ENCODE measurements around the gene HRAS.
"Not testable (repeated sequence)": the region's sequence is repeated elsewhere in the genome, so short reads cannot be mapped to it uniquely, and the experiment has no call there.

The HRAS gene

DNA sequence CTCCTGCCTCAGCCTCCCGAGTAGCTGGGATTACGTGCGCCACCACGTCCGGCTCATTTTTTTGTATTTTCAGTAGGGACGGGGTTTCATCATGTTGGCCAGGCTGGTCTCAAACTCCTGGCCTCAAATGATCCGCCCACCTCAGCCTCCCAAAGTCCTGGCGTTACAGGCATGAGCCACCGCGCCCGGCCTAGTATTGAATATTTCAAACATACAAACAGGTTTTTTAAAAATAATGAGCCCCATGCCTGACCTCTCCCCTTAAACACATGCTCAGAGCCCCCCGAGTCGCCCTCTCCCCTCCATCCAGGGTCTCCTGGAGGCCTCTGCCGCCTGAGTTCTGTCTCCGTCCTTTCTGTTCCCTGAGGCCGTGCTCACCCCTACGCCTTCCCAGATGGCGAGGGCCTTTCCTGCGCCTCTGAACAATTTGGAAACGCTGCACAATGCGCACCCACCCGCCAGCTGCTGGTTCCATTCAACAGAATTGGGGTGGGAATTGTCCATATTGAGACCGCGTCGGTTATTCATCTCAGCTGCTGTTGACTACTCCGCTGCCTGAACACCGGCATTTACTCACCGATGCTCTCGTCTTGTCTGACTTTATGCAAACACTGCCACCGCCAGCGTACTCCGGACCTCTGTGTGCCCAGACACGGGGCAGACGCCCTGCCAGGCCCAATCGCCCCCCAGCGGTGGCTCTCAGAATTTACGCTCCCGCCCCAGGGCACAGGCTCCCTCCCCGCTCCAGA lies 14.8 kb downstream of the HRAS start:
- peaks cover 0 to 6% (median 4%) of the 10 kb centered on the region in 5 experiments for H3K9me3 ChIP-seq (ENCODE audit: control extremely low read depth in 1 of 5, control insufficient read depth in 4 of 5, insufficient read depth in 2 of 5, low read depth in 1 of 5, low read length in 4 of 5)
- H3K4me3 ChIP-seq (ENCODE audit: control insufficient read depth in 1 of 7, extremely low read depth in 1 of 7, insufficient read depth in 4 of 7, low read depth in 2 of 7, low read length in 6 of 7) = no peak overlapping the region
- peaks cover 0 to 4% (median 3%) of the 10 kb centered on the region in 4 experiments for H3K4me1 ChIP-seq (ENCODE audit: control extremely low read depth in 1 of 4, control insufficient read depth in 4 of 4, insufficient read depth in 4 of 4, low read length in 3 of 4)
- H3K27ac ChIP-seq (ENCODE audit: insufficient read depth in 1 of 2, low read depth in 1 of 2, low read length in 2 of 2, poor library complexity in 1 of 2, severe bottlenecking in 2 of 2) = no peak overlapping the region
- POLR2A ChIA-PET = no interaction called here
- WGBS (ENCODE audit: insufficient coverage) = 97% methylated on average over 39 of the region's 39 CpGs
- CTCF ChIA-PET = interaction anchor here (1.1 kb wide), 2 partner anchors 11 to 12 kb away, joined by 3 read pairs; no protein-coding TSS in a partner anchor
- H3K27me3 ChIP-seq (replicated peaks in 2 of 5; ENCODE audit: control insufficient read depth in 4 of 5, insufficient read depth in 5 of 5, low read length in 4 of 5) = no peaks in the 10 kb centered on the region
- peaks cover 0 to 2% (median 0%) of the 10 kb centered on the region in 4 experiments for H3K36me3 ChIP-seq (ENCODE audit: control insufficient read depth in 4 of 4, insufficient read depth in 4 of 4, low read length in 3 of 4)
- peak in 2 of 3 donors; percentile 50 to 57 for DNase-seq

DNA sequence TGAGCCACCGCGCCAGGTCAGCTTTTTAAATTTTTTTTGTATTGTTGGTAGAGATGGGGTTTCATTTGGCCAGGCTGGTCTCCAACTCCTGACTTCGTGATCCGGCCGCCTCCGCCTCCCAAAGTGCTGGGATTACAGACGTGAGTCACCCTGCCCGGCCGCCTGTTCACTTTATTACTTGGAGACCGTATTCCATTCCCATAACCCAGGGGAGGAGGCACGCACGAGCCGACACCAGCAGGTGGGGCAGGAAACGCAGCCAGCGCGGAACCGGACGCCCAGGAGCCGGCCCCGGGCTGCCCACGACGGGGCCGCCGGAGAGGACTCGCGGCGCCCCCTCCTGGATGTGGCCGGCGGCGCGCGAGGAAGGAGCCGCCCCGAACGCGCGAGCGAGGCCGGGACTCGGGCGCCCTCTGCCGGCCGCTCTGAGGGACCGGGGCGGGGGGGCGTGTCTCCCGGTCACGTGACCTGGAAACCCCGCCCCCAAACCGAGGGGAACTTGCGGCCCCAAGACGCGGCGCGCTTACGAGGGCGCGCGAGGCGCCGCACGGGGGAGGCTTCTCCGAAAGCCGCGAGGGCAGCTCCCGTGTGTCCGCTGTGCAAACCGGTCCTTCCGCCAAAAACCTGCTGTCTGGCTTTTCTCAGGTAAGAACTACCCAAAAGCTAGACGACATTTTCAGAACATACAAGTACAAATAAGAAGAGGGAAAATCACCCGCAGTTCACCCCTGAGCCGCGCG lies 16.7 kb downstream of the HRAS start:
- Histone ChIP-seq H3K4me1 (ENCODE audit: control extremely low read depth in 1 of 4, control insufficient read depth in 4 of 4, insufficient read depth in 4 of 4, low read length in 3 of 4) (peaks cover 0 to 4% (median 3%) of the 10 kb centered on the region in 4 experiments), H3K4me3 (ENCODE audit: control insufficient read depth in 1 of 7, extremely low read depth in 1 of 7, insufficient read depth in 4 of 7, low read depth in 2 of 7, low read length in 6 of 7) (peak overlapping the region in 5 of 7 experiments; percentile 22 to 73 (median 44)), H3K27me3 (replicated peaks in 2 of 5; ENCODE audit: control insufficient read depth in 4 of 5, insufficient read depth in 5 of 5, low read length in 4 of 5) (no peaks in the 10 kb centered on the region), H3K9me3 (ENCODE audit: control extremely low read depth in 1 of 5, control insufficient read depth in 4 of 5, insufficient read depth in 2 of 5, low read depth in 1 of 5, low read length in 4 of 5) (peaks cover 0 to 6% (median 4%) of the 10 kb centered on the region in 5 experiments), H3K27ac (ENCODE audit: insufficient read depth in 1 of 2, low read depth in 1 of 2, low read length in 2 of 2, poor library complexity in 1 of 2, severe bottlenecking in 2 of 2) (no peak overlapping the region), H3K36me3 (ENCODE audit: control insufficient read depth in 4 of 4, insufficient read depth in 4 of 4, low read length in 3 of 4) (peaks cover 0 to 3% (median under 1%) of the 10 kb centered on the region in 4 experiments)
- DNase-seq = peak; percentile 88 to 97 (median 97)
- ChIA-PET CTCF (interaction anchor here (0.9 to 1.6 kb wide), 7 partner anchors 8 to 21 kb away, joined by 3 to 9 read pairs (median 5); no protein-coding TSS in a partner anchor), POLR2A (no interaction called here)
- 12% methylated on average over 58 of the region's 74 CpGs for WGBS (ENCODE audit: insufficient coverage)

DNA sequence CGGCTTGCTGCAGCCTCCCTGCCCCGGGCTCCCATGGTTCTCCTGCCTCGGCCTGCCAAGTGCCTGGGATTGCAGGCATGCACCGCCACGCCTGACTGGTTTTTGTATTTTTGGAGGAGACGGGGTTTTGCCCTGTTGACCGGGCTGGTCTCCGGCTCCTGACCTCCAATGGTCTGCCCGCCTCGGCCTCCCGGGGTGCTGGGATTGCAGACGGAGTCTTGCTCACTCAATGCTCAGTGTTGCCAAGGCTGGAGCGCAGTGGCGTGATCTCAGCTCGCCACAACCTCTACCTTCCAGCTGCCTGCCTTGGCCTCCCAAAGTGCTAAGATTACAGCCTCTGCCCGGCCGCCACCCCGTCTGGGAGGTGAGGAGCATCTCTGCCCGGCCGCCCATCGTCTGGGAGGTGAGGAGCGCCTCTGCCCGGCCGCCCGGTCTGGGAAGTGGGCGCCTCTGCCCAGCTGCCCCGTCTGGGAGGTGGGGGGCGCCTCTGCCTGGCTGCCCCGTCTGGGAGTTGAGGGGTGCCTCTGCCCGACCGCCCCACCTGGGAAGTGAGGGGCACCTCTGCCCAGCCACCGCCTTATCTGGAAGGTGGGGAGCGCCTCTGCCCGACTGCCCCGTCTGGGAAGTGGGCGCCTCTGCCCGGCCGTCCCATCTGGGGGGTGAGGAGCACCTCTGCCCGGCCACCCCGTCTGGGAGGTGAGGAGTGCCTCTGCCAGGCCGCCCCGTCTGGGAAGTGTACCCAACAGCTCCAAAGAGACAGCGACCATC lies 18.3 kb downstream of the HRAS start:
- H3K4me3 ChIP-seq (ENCODE audit: control insufficient read depth in 1 of 7, extremely low read depth in 1 of 7, insufficient read depth in 4 of 7, low read depth in 2 of 7, low read length in 6 of 7); H3K4me1 ChIP-seq (ENCODE audit: control extremely low read depth in 1 of 4, control insufficient read depth in 4 of 4, insufficient read depth in 4 of 4, low read length in 3 of 4); H3K27me3 ChIP-seq (replicated peaks in 2 of 5; ENCODE audit: control insufficient read depth in 4 of 5, insufficient read depth in 5 of 5, low read length in 4 of 5); DNase-seq; H3K9me3 ChIP-seq (ENCODE audit: control extremely low read depth in 1 of 5, control insufficient read depth in 4 of 5, insufficient read depth in 2 of 5, low read depth in 1 of 5, low read length in 4 of 5); POLR2A ChIA-PET; H3K27ac ChIP-seq (ENCODE audit: insufficient read depth in 1 of 2, low read depth in 1 of 2, low read length in 2 of 2, poor library complexity in 1 of 2, severe bottlenecking in 2 of 2); H3K36me3 ChIP-seq (ENCODE audit: control insufficient read depth in 4 of 4, insufficient read depth in 4 of 4, low read length in 3 of 4): not testable (repeated sequence)
- 98% methylated on average over 40 of the region's 43 CpGs for WGBS (ENCODE audit: insufficient coverage)
- CTCF ChIA-PET = interaction anchor here (1.1 to 1.5 kb wide), 2 partner anchors 12 to 112 kb away, joined by 3 to 5 read pairs; no protein-coding TSS in a partner anchor

DNA sequence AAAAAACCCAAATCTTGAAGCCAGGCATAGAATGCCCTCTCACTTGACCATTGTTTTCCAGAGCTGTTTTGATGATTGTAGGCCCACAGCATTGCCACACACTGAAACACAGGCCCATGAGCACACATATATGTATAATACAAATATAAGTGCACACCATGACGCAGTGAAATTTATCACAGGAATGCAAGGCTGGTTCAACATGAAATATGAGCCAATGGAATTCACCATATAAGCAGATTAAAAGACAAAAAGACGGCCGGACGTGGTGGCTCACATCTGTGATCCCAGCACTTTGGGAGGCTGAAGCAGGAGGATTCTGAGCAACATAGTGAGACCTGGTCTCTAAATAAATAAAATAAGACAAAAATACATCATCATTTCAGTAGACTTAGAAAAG lies 19.0 kb downstream of the HRAS start:
- Histone ChIP-seq H3K4me1 (ENCODE audit: control extremely low read depth in 1 of 4, control insufficient read depth in 4 of 4, insufficient read depth in 4 of 4, low read length in 3 of 4) (peaks cover 0 to 4% (median 3%) of the 10 kb centered on the region in 4 experiments), H3K4me3 (ENCODE audit: control insufficient read depth in 1 of 7, extremely low read depth in 1 of 7, insufficient read depth in 4 of 7, low read depth in 2 of 7, low read length in 6 of 7) (no peak overlapping the region), H3K9me3 (ENCODE audit: control extremely low read depth in 1 of 5, control insufficient read depth in 4 of 5, insufficient read depth in 2 of 5, low read depth in 1 of 5, low read length in 4 of 5) (peaks cover 0 to 6% (median 4%) of the 10 kb centered on the region in 5 experiments), H3K27ac (ENCODE audit: insufficient read depth in 1 of 2, low read depth in 1 of 2, low read length in 2 of 2, poor library complexity in 1 of 2, severe bottlenecking in 2 of 2) (no peak overlapping the region), H3K27me3 (replicated peaks in 2 of 5; ENCODE audit: control insufficient read depth in 4 of 5, insufficient read depth in 5 of 5, low read length in 4 of 5) (no peaks in the 10 kb centered on the region), H3K36me3 (ENCODE audit: control insufficient read depth in 4 of 4, insufficient read depth in 4 of 4, low read length in 3 of 4) (peaks cover 0 to 5% (median 2%) of the 10 kb centered on the region in 4 experiments)
- WGBS (ENCODE audit: insufficient coverage) = 100% methylated on average over 1 of the region's 4 CpGs
- CTCF ChIA-PET = interaction anchor here (1.1 to 1.3 kb wide), 2 partner anchors 18 to 111 kb away, joined by 3 to 6 read pairs; no protein-coding TSS in a partner anchor
- POLR2A ChIA-PET = no interaction called here
- no peak for DNase-seq

DNA sequence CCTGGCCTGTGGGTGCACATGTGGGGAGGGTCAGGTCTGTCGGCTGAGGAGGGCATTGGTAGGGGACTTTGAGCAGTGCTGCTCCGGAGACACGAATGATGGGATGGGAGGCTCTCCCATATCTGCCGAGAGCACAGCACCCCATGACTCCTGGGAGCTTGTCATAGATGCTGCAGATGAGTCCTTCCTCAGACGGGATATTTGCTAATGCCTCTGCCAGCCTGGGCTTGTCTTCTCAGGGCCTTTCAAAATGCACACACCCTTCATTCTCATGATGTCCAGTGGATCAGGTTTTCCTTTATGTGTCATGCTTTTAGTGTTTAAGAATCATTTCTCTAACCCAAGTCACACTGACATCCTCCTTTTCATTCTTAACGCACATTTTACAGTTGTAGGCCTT lies 20.2 kb downstream of the HRAS start:
- Histone ChIP-seq H3K36me3 (ENCODE audit: control insufficient read depth in 4 of 4, insufficient read depth in 4 of 4, low read length in 3 of 4) (peaks cover 0 to 5% (median 3%) of the 10 kb centered on the region in 4 experiments), H3K4me3 (ENCODE audit: control insufficient read depth in 1 of 7, extremely low read depth in 1 of 7, insufficient read depth in 4 of 7, low read depth in 2 of 7, low read length in 6 of 7) (no peak overlapping the region), H3K9me3 (ENCODE audit: control extremely low read depth in 1 of 5, control insufficient read depth in 4 of 5, insufficient read depth in 2 of 5, low read depth in 1 of 5, low read length in 4 of 5) (peaks cover 0 to 6% (median 4%) of the 10 kb centered on the region in 5 experiments), H3K4me1 (ENCODE audit: control extremely low read depth in 1 of 4, control insufficient read depth in 4 of 4, insufficient read depth in 4 of 4, low read length in 3 of 4) (peaks cover 0 to 4% (median 3%) of the 10 kb centered on the region in 4 experiments), H3K27ac (ENCODE audit: insufficient read depth in 1 of 2, low read depth in 1 of 2, low read length in 2 of 2, poor library complexity in 1 of 2, severe bottlenecking in 2 of 2) (no peak overlapping the region), H3K27me3 (replicated peaks in 2 of 5; ENCODE audit: control insufficient read depth in 4 of 5, insufficient read depth in 5 of 5, low read length in 4 of 5) (no peaks in the 10 kb centered on the region)
- ChIA-PET CTCF (interaction anchor here (1.3 kb wide), 1 partner anchor 17 kb away, joined by 6 read pairs; no protein-coding TSS in a partner anchor), POLR2A (no interaction called here)
- WGBS (ENCODE audit: insufficient coverage) = 100% methylated on average over 6 of the region's 6 CpGs
- no peak for DNase-seq

DNA sequence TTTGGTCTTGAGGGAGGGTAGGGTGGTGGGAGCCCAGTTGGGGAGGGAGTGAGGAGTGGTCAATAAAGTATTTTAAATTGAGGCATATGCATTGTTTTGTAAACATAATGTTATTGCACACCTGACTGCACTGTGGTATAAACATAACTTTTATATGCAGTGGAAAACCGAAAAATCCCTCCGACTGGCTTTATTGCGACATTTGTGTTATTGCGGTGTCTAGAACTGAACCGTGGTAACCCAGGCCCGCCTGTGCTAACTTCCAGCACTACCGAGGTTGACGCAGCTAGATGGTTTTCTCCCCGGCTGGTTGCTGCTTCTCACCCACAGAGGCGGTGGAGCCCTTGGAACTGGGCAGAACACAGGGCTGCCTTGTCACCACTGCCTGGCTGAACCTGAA lies 20.8 kb downstream of the HRAS start:
- POLR2A ChIA-PET = no interaction called here
- CTCF ChIA-PET = interaction anchor here (1.0 kb wide), 2 partner anchors 63 to 66 kb away, joined by 3 to 4 read pairs; no protein-coding TSS in a partner anchor
- Histone ChIP-seq H3K4me3 (ENCODE audit: control insufficient read depth in 1 of 7, extremely low read depth in 1 of 7, insufficient read depth in 4 of 7, low read depth in 2 of 7, low read length in 6 of 7) (no peak overlapping the region), H3K4me1 (ENCODE audit: control extremely low read depth in 1 of 4, control insufficient read depth in 4 of 4, insufficient read depth in 4 of 4, low read length in 3 of 4) (peaks cover 0 to 4% (median 3%) of the 10 kb centered on the region in 4 experiments), H3K36me3 (ENCODE audit: control insufficient read depth in 4 of 4, insufficient read depth in 4 of 4, low read length in 3 of 4) (peaks cover 0 to 10% (median 6%) of the 10 kb centered on the region in 4 experiments), H3K9me3 (ENCODE audit: control extremely low read depth in 1 of 5, control insufficient read depth in 4 of 5, insufficient read depth in 2 of 5, low read depth in 1 of 5, low read length in 4 of 5) (peaks cover 0 to 6% (median 4%) of the 10 kb centered on the region in 5 experiments), H3K27me3 (replicated peaks in 2 of 5; ENCODE audit: control insufficient read depth in 4 of 5, insufficient read depth in 5 of 5, low read length in 4 of 5) (no peaks in the 10 kb centered on the region), H3K27ac (ENCODE audit: insufficient read depth in 1 of 2, low read depth in 1 of 2, low read length in 2 of 2, poor library complexity in 1 of 2, severe bottlenecking in 2 of 2) (no peak overlapping the region)
- DNase-seq = no peak
- 96% methylated on average over 9 of the region's 10 CpGs for WGBS (ENCODE audit: insufficient coverage)
